Testis (tissue), 3 donors: ENCODE data around the gene TMEFF1. TPM values are rescaled to one million over a fixed set of nuclear protein-coding genes. Genes with fewer than 3 reads are reported as not detected.

Source experiments
- DNase-seq: peaks from one replicate; pipeline ENCODE4 v3.0.0-alpha.2; 2019
- H3K27ac ChIP-seq, 2 donors: fragments of 200-600 bp; sonication (generic); one replicate each; pipeline ENCODE4 v1.5.1; 2019
- H3K27me3 ChIP-seq: fragments of 200-600 bp; sonication (generic); one replicate; pipeline ENCODE4 v1.5.1; 2019
- H3K36me3 ChIP-seq: fragments of 200-600 bp; sonication (generic); one replicate; pipeline ENCODE4 v1.5.1; 2017; ENCODE audit warnings: low read depth; ENCODE audit errors: missing control alignments
- H3K4me1 ChIP-seq: fragments of 200-600 bp; sonication (generic); one replicate; pipeline ENCODE4 v1.5.1; 2019
- H3K4me3 ChIP-seq, 2 donors: fragments of 200-600 bp; sonication (generic); one replicate each; pipeline ENCODE4 v1.5.1; 2017 to 2019
- H3K9me3 ChIP-seq: fragments of 200-600 bp; sonication (generic); one replicate; pipeline ENCODE4 v1.5.1; 2017
- CTCF ChIP-seq, 3 experiments: fragments of 450-650 bp in 2 of 3; fragments of 200-600 bp in 1 of 3; sonication (generic) in 1 of 3; IDR thresholded peaks; one replicate each; pipeline ENCODE4 v1.5.1; 2016 to 2019; ENCODE audit warnings: antibody characterized with exemption in 3 of 3, mild to moderate bottlenecking in 2 of 3, moderate library complexity in 1 of 3
- POLR2A ChIP-seq: fragments of 450-650 bp; IDR thresholded peaks from one replicate; pipeline ENCODE4 v1.6.1; 2017; ENCODE audit warnings: antibody characterized with exemption, mild to moderate bottlenecking, moderate library complexity
- WGBS, 2 donors: methylation state at CpG; one replicate each; pipeline ENCODE4 v1.1.5; 2018; 5-methylcytosine and 5-hydroxymethylcytosine counted together
- intact Hi-C: fragments of 100-400 bp; cut with DNase I; formaldehyde crosslinking; loops from one replicate; pipeline ENCODE4 v1.15.1; 2023; ENCODE audit warnings: low total_unique reads
- polyA plus RNA-seq: library from polyadenylated mRNA; stranded (reverse); fragments of 350-450 nt; fragmentation: Illumina TruSeq; extraction: RNeasy Lipid Tissue Mini Kit (QIAGEN cat#74804); gene quantifications from one replicate; pipeline ENCODE4 v1.2.3, GENCODE V29; 2014; ENCODE audit warnings: low read depth, low replicate concordance; ENCODE audit not compliant: insufficient read depth
- total RNA-seq, 2 donors: library from RNA; depleted of rRNA; stranded (reverse); fragments of >200 nt; gene quantifications; one replicate each; pipeline ENCODE4 v1.2.3, GENCODE V29; 2016

The TMEFF1 gene
- total and polyA plus RNA-seq, 3 donors from 2014 or later = 2.3 to 8.7 (median 5.9) TPM

GRCh38 chr9:100577776-100578448 is 105.0 kb downstream of the TMEFF1 start, which contains the start of gene CAVIN4:
TSS of gene CAVIN4 (plus strand) at chr9:100578079. CDS start at chr9:100578144, 65 bp downstream.
- Histone ChIP-seq H3K4me3 (no peak within 1 kb of the TSS), H3K27ac (no peak within 1 kb of the TSS), H3K9me3 (no peaks in the 10 kb centered on the region), H3K36me3 (no peaks in the 10 kb centered on the region), H3K4me1 (no peaks in the 10 kb centered on the region), H3K27me3 (no peaks in the 10 kb centered on the region)
- 90 to 97% methylated on average over 10 of the region's 10 CpGs for WGBS, 2 donors
- TF ChIP-seq CTCF (IDR thresholded peaks at IDR 0.05) = no peak
- TF ChIP-seq POLR2A = no peak
- intact Hi-C loops = no loop called here
- no peak for DNase-seq

GRCh38 chr9:100578610-100579009 is 105.7 kb downstream of the TMEFF1 start:
- intact Hi-C loops = no loop called here

GRCh38 chr9:100579665-100580064 is 106.7 kb downstream of the TMEFF1 start:
- no peak for DNase-seq

More at GRCh38 chr9:100578610-100579009, 105.7 kb downstream of the TMEFF1 start:
- Histone ChIP-seq H3K9me3 (no peaks in the 10 kb centered on the region), H3K27ac (no peak overlapping the region), H3K36me3 (no peaks in the 10 kb centered on the region), H3K4me3 (no peak overlapping the region), H3K27me3 (no peaks in the 10 kb centered on the region), H3K4me1 (no peaks in the 10 kb centered on the region)
- no peak for DNase-seq
- TF ChIP-seq CTCF (IDR thresholded peaks at IDR 0.05) (no peak), POLR2A (no peak)
- 92 to 94% methylated on average over 1 of the region's 1 CpG for WGBS, 2 donors

GRCh38 chr9:100580257-100580656 is 107.3 kb downstream of the TMEFF1 start:
- intact Hi-C loops = no loop called here
- TF ChIP-seq POLR2A (no peak), CTCF (IDR thresholded peaks at IDR 0.05) (no peak)
- Histone ChIP-seq H3K9me3 (no peaks in the 10 kb centered on the region), H3K36me3 (no peaks in the 10 kb centered on the region), H3K4me1 (no peaks in the 10 kb centered on the region), H3K27me3 (no peaks in the 10 kb centered on the region), H3K27ac (no peak overlapping the region), H3K4me3 (no peak overlapping the region)
- 75 to 80% methylated on average over 3 of the region's 3 CpGs for WGBS, 2 donors
- DNase-seq = no peak

More at GRCh38 chr9:100579665-100580064, 106.7 kb downstream of the TMEFF1 start:
- Histone ChIP-seq H3K4me3 (no peak overlapping the region), H3K36me3 (no peaks in the 10 kb centered on the region), H3K27ac (no peak overlapping the region), H3K4me1 (no peaks in the 10 kb centered on the region), H3K9me3 (no peaks in the 10 kb centered on the region), H3K27me3 (no peaks in the 10 kb centered on the region)
- intact Hi-C loops = no loop called here
- TF ChIP-seq CTCF (IDR thresholded peaks at IDR 0.05) = no peak
- no peak for TF ChIP-seq POLR2A
- 62 to 75% methylated on average over 2 of the region's 2 CpGs for WGBS, 2 donors

- intact Hi-C loops = no loop called here
- no peak for DNase-seq
- H3K27ac ChIP-seq = no peak overlapping the region
Observed at GRCh38 chr9:100581081-100581480, 108.1 kb downstream of the TMEFF1 start.

More at GRCh38 chr9:100581081-100581480, 108.1 kb downstream of the TMEFF1 start:
- Histone ChIP-seq H3K9me3 (no peaks in the 10 kb centered on the region), H3K4me1 (no peaks in the 10 kb centered on the region), H3K27me3 (no peaks in the 10 kb centered on the region), H3K4me3 (no peak overlapping the region), H3K36me3 (no peaks in the 10 kb centered on the region)
- no peak for TF ChIP-seq CTCF (IDR thresholded peaks at IDR 0.05)
- no peak for TF ChIP-seq POLR2A
- WGBS, 2 donors = 91 to 96% methylated on average over 7 of the region's 7 CpGs
